DOHH2 (cell line): ENCODE results near the gene NAXD.

Source experiments
- H3F3A ChIP-seq: fragments of 200-600 bp; sonication (generic), shearing (Covaris generic); 2 replicates; pipeline ENCODE4 v1.6.0; 2016; ENCODE audit warnings: antibody characterized with exemption, mild to moderate bottlenecking; ENCODE audit not compliant: control insufficient read depth, insufficient read depth
- H3K27ac ChIP-seq: fragments of 200-600 bp; sonication (generic); 2 replicates; pipeline ENCODE4 v1.5.1; 2014; ENCODE audit warnings: low read depth, mild to moderate bottlenecking, low read length, moderate library complexity
- H3K27me3 ChIP-seq: fragments of 200-600 bp; sonication (generic); 2 replicates; pipeline ENCODE4 v1.6.1; 2014; ENCODE audit warnings: mild to moderate bottlenecking, low read length, mixed read lengths; ENCODE audit not compliant: control insufficient read depth
- H3K36me3 ChIP-seq: fragments of 200-600 bp; sonication (generic); 2 replicates; pipeline ENCODE4 v1.6.1; 2014; ENCODE audit warnings: mild to moderate bottlenecking, low read length, moderate library complexity, mixed read lengths; ENCODE audit not compliant: control insufficient read depth
- H3K4me1 ChIP-seq: fragments of 200-600 bp; sonication (generic); 2 replicates; pipeline ENCODE4 v1.6.1; 2014; ENCODE audit warnings: mild to moderate bottlenecking, low read length, mixed read lengths; ENCODE audit not compliant: control insufficient read depth
- H3K4me2 ChIP-seq: fragments of 200-600 bp; sonication (generic); 2 replicates; pipeline ENCODE4 v1.6.0; 2014; ENCODE audit warnings: mild to moderate bottlenecking, low read length, moderate library complexity
- H3K4me3 ChIP-seq: fragments of 200-600 bp; sonication (generic); 2 replicates; pipeline ENCODE4 v1.5.1; 2014; ENCODE audit warnings: mild to moderate bottlenecking, low read length, mixed read lengths
- H3K79me2 ChIP-seq: fragments of 200-600 bp; sonication (generic); 2 replicates; pipeline ENCODE4 v1.6.1; 2014; ENCODE audit warnings: mild to moderate bottlenecking, low read length, mixed read lengths; ENCODE audit not compliant: control insufficient read depth
- H3K9me2 ChIP-seq: fragments of 200-600 bp; sonication (generic); replicated peaks from 2 replicates; pipeline ENCODE4 v1.6.1; 2014; ENCODE audit warnings: mild to moderate bottlenecking, low read length, mixed read lengths; ENCODE audit not compliant: control insufficient read depth
- H3K9me3 ChIP-seq: fragments of 200-600 bp; sonication (generic); 2 replicates; pipeline ENCODE4 v1.6.1; 2014; ENCODE audit warnings: antibody characterized with exemption, low read length, mixed read lengths; ENCODE audit not compliant: control insufficient read depth, insufficient read depth
- H4K20me1 ChIP-seq: fragments of 200-600 bp; sonication (generic); 2 replicates; pipeline ENCODE4 v1.6.0; 2014; ENCODE audit warnings: low read depth, mild to moderate bottlenecking, antibody characterized with exemption, low read length, moderate library complexity; ENCODE audit not compliant: control insufficient read depth, insufficient read depth
- CTCF ChIP-seq: fragments of 200-600 bp; sonication (generic); IDR thresholded peaks from one replicate; pipeline ENCODE4 v1.5.1; 2014; ENCODE audit warnings: antibody characterized with exemption, mild to moderate bottlenecking, low read depth, low read length; ENCODE audit not compliant: poor library complexity, severe bottlenecking
- EZH2phosphoT487 ChIP-seq: fragments of 200-600 bp; sonication (generic); IDR thresholded peaks from 2 replicates; pipeline ENCODE4 v1.6.1; 2017; ENCODE audit warnings: borderline replicate concordance, mild to moderate bottlenecking, antibody characterized with exemption, low read length, moderate library complexity, mixed read lengths

NAXD gene

GRCh38 chr13:110682746-110683145 lies 67.4 kb downstream of the NAXD start:
- no peaks in the 10 kb centered on the region for H3K9me3 ChIP-seq
- H3K36me3 ChIP-seq = peaks cover 62% of the 10 kb centered on the region
- peaks cover under 1% of the 10 kb centered on the region; the same call in 1 of the 2 replicates for H3K4me1 ChIP-seq
- no peaks in the 10 kb centered on the region for H4K20me1 ChIP-seq
- H3F3A ChIP-seq = peaks cover 8% of the 10 kb centered on the region
- no peaks in the 10 kb centered on the region for H3K27me3 ChIP-seq
- TF ChIP-seq CTCF (no peak), EZH2phosphoT487 (no peak)
- H3K4me3 ChIP-seq = no peak overlapping the region
- H3K27ac ChIP-seq = no peak overlapping the region
- H3K9me2 ChIP-seq = no peaks in the 10 kb centered on the region
- H3K79me2 ChIP-seq = no peaks in the 10 kb centered on the region
- no peak overlapping the region for H3K4me2 ChIP-seq

- Histone ChIP-seq H4K20me1 (no peaks in the 10 kb centered on the region), H3K9me3 (no peaks in the 10 kb centered on the region), H3K27me3 (no peaks in the 10 kb centered on the region), H3K4me1 (no peaks in the 10 kb centered on the region), H3K4me2 (no peak overlapping the region), H3K4me3 (no peak overlapping the region), H3F3A (peaks cover 7% of the 10 kb centered on the region), H3K36me3 (peaks cover 62% of the 10 kb centered on the region), H3K79me2 (no peaks in the 10 kb centered on the region), H3K27ac (no peak overlapping the region), H3K9me2 (no peaks in the 10 kb centered on the region)
- TF ChIP-seq EZH2phosphoT487 (no peak), CTCF (peak; percentile 9)
Observed at GRCh38 chr13:110683203-110683883, 68.0 kb downstream of the NAXD start.

GRCh38 chr13:110683921-110684320 lies 68.6 kb downstream of the NAXD start:
- Histone ChIP-seq H3K4me2 (no peak overlapping the region), H3K27ac (no peak overlapping the region), H4K20me1 (no peaks in the 10 kb centered on the region), H3K27me3 (no peaks in the 10 kb centered on the region), H3K4me1 (no peaks in the 10 kb centered on the region), H3K9me3 (no peaks in the 10 kb centered on the region), H3K4me3 (no peak overlapping the region), H3K36me3 (peaks cover 58% of the 10 kb centered on the region), H3K9me2 (no peaks in the 10 kb centered on the region), H3F3A (peaks cover 6% of the 10 kb centered on the region; the same call in 1 of the 2 replicates), H3K79me2 (no peaks in the 10 kb centered on the region)
- no peak for TF ChIP-seq CTCF
- TF ChIP-seq EZH2phosphoT487 = no peak
